Stomach smooth muscle (tissue), 2 donors: ENCODE data around the gene ZNF292.

Experiments
- H3K27ac ChIP-seq: one replicate; pipeline ENCODE4 v1.7.0; 2013; ENCODE audit warnings: mild to moderate bottlenecking, low read length, inconsistent platforms
- H3K27me3 ChIP-seq, 2 donors: one replicate each; pipeline ENCODE4 v1.7.0; 2013; ENCODE audit warnings: low read length in 2 of 2; ENCODE audit not compliant: insufficient read depth in 2 of 2, control insufficient read depth in 1 of 2
- H3K36me3 ChIP-seq, 2 donors: one replicate each; pipeline ENCODE4 v1.7.0; 2013; ENCODE audit warnings: low read length in 2 of 2; ENCODE audit not compliant: control insufficient read depth in 2 of 2, insufficient read depth in 2 of 2
- H3K4me1 ChIP-seq: one replicate; pipeline ENCODE4 v1.7.0; 2013; ENCODE audit warnings: low read length; ENCODE audit not compliant: control insufficient read depth, insufficient read depth
- H3K4me3 ChIP-seq, 2 donors: one replicate each; pipeline ENCODE4 v1.7.0; 2013; ENCODE audit warnings: low read length in 2 of 2
- H3K9ac ChIP-seq, 2 donors: one replicate each; pipeline ENCODE4 v1.7.0; 2013; ENCODE audit warnings: low read length in 2 of 2, mild to moderate bottlenecking in 1 of 2
- H3K9me3 ChIP-seq, 2 donors: one replicate each; pipeline ENCODE4 v1.7.0; 2013; ENCODE audit warnings: low read length in 2 of 2; ENCODE audit not compliant: control insufficient read depth in 2 of 2
- donor health status: healthy.
- donor health status: Pancreatic carcinoma.

Gene ZNF292

GRCh38 chr6:87264481-87264880 lies 109.1 kb downstream of the ZNF292 start:
- H3K27me3 ChIP-seq = no peaks in the 10 kb centered on the region
- no peaks in the 10 kb centered on the region for H3K36me3 ChIP-seq
- H3K4me1 ChIP-seq = no peaks in the 10 kb centered on the region
- no peak overlapping the region for H3K27ac ChIP-seq
- no peak overlapping the region for H3K4me3 ChIP-seq
- no peaks in the 10 kb centered on the region for H3K9me3 ChIP-seq
- H3K9ac ChIP-seq = no peak overlapping the region

GRCh38 chr6:87274660-87275274 lies 119.4 kb downstream of the ZNF292 start:
- H3K4me1 ChIP-seq = no peaks in the 10 kb centered on the region
- H3K27ac ChIP-seq = no peak overlapping the region
- no peak overlapping the region for H3K9ac ChIP-seq
- no peak overlapping the region for H3K4me3 ChIP-seq
- no peaks in the 10 kb centered on the region for H3K9me3 ChIP-seq
- H3K27me3 ChIP-seq = no peaks in the 10 kb centered on the region
- no peaks in the 10 kb centered on the region for H3K36me3 ChIP-seq

GRCh38 chr6:87276624-87277023 lies 121.3 kb downstream of the ZNF292 start:
- no peak overlapping the region for H3K9ac ChIP-seq
- H3K27ac ChIP-seq = no peak overlapping the region

GRCh38 chr6:87277123-87277522 lies 121.8 kb downstream of the ZNF292 start:
- Histone ChIP-seq H3K4me1 (no peaks in the 10 kb centered on the region), H3K27ac (no peak overlapping the region), H3K9ac (no peak overlapping the region), H3K4me3 (no peak overlapping the region), H3K36me3 (no peaks in the 10 kb centered on the region), H3K27me3 (no peaks in the 10 kb centered on the region), H3K9me3 (no peaks in the 10 kb centered on the region)

More at GRCh38 chr6:87276624-87277023, 121.3 kb downstream of the ZNF292 start:
- Histone ChIP-seq H3K36me3 (no peaks in the 10 kb centered on the region), H3K9me3 (no peaks in the 10 kb centered on the region), H3K27me3 (no peaks in the 10 kb centered on the region), H3K4me3 (no peak overlapping the region), H3K4me1 (no peaks in the 10 kb centered on the region)

GRCh38 chr6:87279196-87279595 lies 123.8 kb downstream of the ZNF292 start:
- no peaks in the 10 kb centered on the region for H3K4me1 ChIP-seq
- H3K9ac ChIP-seq = no peak overlapping the region
- no peaks in the 10 kb centered on the region for H3K9me3 ChIP-seq

GRCh38 chr6:87281426-87281825 lies 126.1 kb downstream of the ZNF292 start:
- no peaks in the 10 kb centered on the region for H3K4me1 ChIP-seq
- no peaks in the 10 kb centered on the region for H3K27me3 ChIP-seq
- H3K27ac ChIP-seq = no peak overlapping the region
- no peaks in the 10 kb centered on the region for H3K36me3 ChIP-seq
- no peak overlapping the region for H3K9ac ChIP-seq
- H3K4me3 ChIP-seq = no peak overlapping the region
- H3K9me3 ChIP-seq = no peaks in the 10 kb centered on the region

More at GRCh38 chr6:87279196-87279595, 123.8 kb downstream of the ZNF292 start:
- Histone ChIP-seq H3K36me3 (no peaks in the 10 kb centered on the region), H3K27ac (no peak overlapping the region), H3K4me3 (no peak overlapping the region), H3K27me3 (no peaks in the 10 kb centered on the region)

- Histone ChIP-seq H3K9ac (no peak overlapping the region), H3K4me1 (no peaks in the 10 kb centered on the region), H3K9me3 (no peaks in the 10 kb centered on the region), H3K27me3 (no peaks in the 10 kb centered on the region), H3K27ac (no peak overlapping the region), H3K36me3 (no peaks in the 10 kb centered on the region), H3K4me3 (no peak overlapping the region)
Observed at GRCh38 chr6:87282743-87283142, 127.4 kb downstream of the ZNF292 start.

- no peaks in the 10 kb centered on the region for H3K4me1 ChIP-seq
- H3K9ac ChIP-seq = no peak overlapping the region
- H3K27me3 ChIP-seq = no peaks in the 10 kb centered on the region
- no peaks in the 10 kb centered on the region for H3K9me3 ChIP-seq
- H3K36me3 ChIP-seq = no peaks in the 10 kb centered on the region
- no peak overlapping the region for H3K4me3 ChIP-seq
- no peak overlapping the region for H3K27ac ChIP-seq
Observed at GRCh38 chr6:87283461-87283860, 128.1 kb downstream of the ZNF292 start.

GRCh38 chr6:87287251-87287650 lies 131.9 kb downstream of the ZNF292 start:
- no peak overlapping the region for H3K27ac ChIP-seq
- no peak overlapping the region for H3K4me3 ChIP-seq
- no peak overlapping the region for H3K9ac ChIP-seq
- no peaks in the 10 kb centered on the region for H3K4me1 ChIP-seq
- no peaks in the 10 kb centered on the region for H3K27me3 ChIP-seq
- no peaks in the 10 kb centered on the region for H3K36me3 ChIP-seq
- H3K9me3 ChIP-seq = no peaks in the 10 kb centered on the region

- no peak overlapping the region for H3K27ac ChIP-seq
- H3K27me3 ChIP-seq = no peaks in the 10 kb centered on the region
- H3K36me3 ChIP-seq = no peaks in the 10 kb centered on the region
- no peak overlapping the region for H3K9ac ChIP-seq
- H3K9me3 ChIP-seq = no peaks in the 10 kb centered on the region
- no peaks in the 10 kb centered on the region for H3K4me1 ChIP-seq
- H3K4me3 ChIP-seq = no peak overlapping the region
Observed at GRCh38 chr6:87289571-87289970, 134.2 kb downstream of the ZNF292 start.

GRCh38 chr6:87291883-87292282 lies 136.5 kb downstream of the ZNF292 start:
- Histone ChIP-seq H3K9ac (no peak overlapping the region), H3K9me3 (no peaks in the 10 kb centered on the region), H3K27me3 (no peaks in the 10 kb centered on the region)

More at GRCh38 chr6:87291883-87292282, 136.5 kb downstream of the ZNF292 start:
- no peaks in the 10 kb centered on the region for H3K4me1 ChIP-seq
- H3K36me3 ChIP-seq = no peaks in the 10 kb centered on the region
- H3K27ac ChIP-seq = no peak overlapping the region
- H3K4me3 ChIP-seq = no peak overlapping the region
